Kidney glomerular epithelial cell (primary cell): Measurements from ENCODE around the gene BRD2.
A peak's percentile ranks its signal among the peaks of the same experiment; 100 is the strongest.

Source experiments
- DNase-seq: peaks from one replicate; lab custom pipeline; 2025; lab: John Stamatoyannopoulos, UW

The BRD2 gene

GRCh38 chr6:32995448-32995847, 27.1 kb downstream of the BRD2 start:
- no peak for DNase-seq

GRCh38 chr6:33000055-33000454, 31.7 kb downstream of the BRD2 start:
- DNase-seq = no peak

GRCh38 chr6:33001685-33002084, 33.3 kb downstream of the BRD2 start:
- no peak for DNase-seq

GRCh38 chr6:33004940-33005339, 36.5 kb downstream of the BRD2 start:
- DNase-seq = no peak

GRCh38 chr6:33007831-33008400, 39.5 kb downstream of the BRD2 start:
- DNase-seq = no peak

GRCh38 chr6:33008944-33009861, 40.8 kb downstream of the BRD2 start, which contains the start of gene HLA-DOA:
TSS of gene HLA-DOA (minus strand) at chr6:33009591.
- DNase-seq = no peak

GRCh38 chr6:33010356-33010755, 42.0 kb downstream of the BRD2 start:
- DNase-seq = no peak

- no peak for DNase-seq
These were observed 45.2 kb downstream of the BRD2 start for GRCh38 chr6:33013608-33014007.

GRCh38 chr6:33014841-33015634, 46.6 kb downstream of the BRD2 start:
- DNase-seq = peak; percentile 75

GRCh38 chr6:33015798-33016197, 47.4 kb downstream of the BRD2 start:
- no peak for DNase-seq

GRCh38 chr6:33017018-33017417, 48.6 kb downstream of the BRD2 start:
- no peak for DNase-seq

GRCh38 chr6:33017694-33018353, 49.4 kb downstream of the BRD2 start:
- DNase-seq = no peak

- DNase-seq = no peak
These were observed 50.0 kb downstream of the BRD2 start for GRCh38 chr6:33018418-33018817.

- DNase-seq = peak; percentile 12
These were observed 50.5 kb downstream of the BRD2 start for GRCh38 chr6:33018904-33019303.

GRCh38 chr6:33019372-33019771, 51.0 kb downstream of the BRD2 start:
- no peak for DNase-seq

GRCh38 chr6:33021917-33022316, 53.5 kb downstream of the BRD2 start:
- DNase-seq = no peak

GRCh38 chr6:33023536-33023935, 55.1 kb downstream of the BRD2 start:
- DNase-seq = no peak

GRCh38 chr6:33024521-33024920, 56.1 kb downstream of the BRD2 start:
- no peak for DNase-seq

GRCh38 chr6:33028220-33028849, 59.9 kb downstream of the BRD2 start:
- DNase-seq = no peak

- DNase-seq = no peak
These were observed 61.2 kb downstream of the BRD2 start for GRCh38 chr6:33029328-33030184.

- DNase-seq = no peak
These were observed 61.9 kb downstream of the BRD2 start for GRCh38 chr6:33030245-33030644.
